HEK293 (cell line): Measurements from ENCODE around the gene TRMT61A.
A peak's percentile ranks its signal among the peaks of the same experiment; 100 is the strongest.

Experiments used
- FEZF1 ChIP-seq: fragments of 450-650 bp; formaldehyde crosslinking; IDR thresholded peaks from 2 replicates; pipeline ENCODE4 v1.5.1; 2016; ENCODE audit warnings: missing biosample characterization, missing genetic modification characterization
- KLF10 ChIP-seq: fragments of 450-650 bp; IDR thresholded peaks from 2 replicates; pipeline ENCODE4 v1.5.1; 2018; ENCODE audit warnings: missing biosample characterization, mild to moderate bottlenecking, missing genetic modification characterization
- KLF16 ChIP-seq: fragments of 450-650 bp; formaldehyde crosslinking; IDR thresholded peaks from 2 replicates; pipeline ENCODE4 v1.5.1; 2017; ENCODE audit warnings: missing biosample characterization, missing genetic modification characterization
- MYNN ChIP-seq: fragments of 450-650 bp; formaldehyde crosslinking; IDR thresholded peaks from 2 replicates; pipeline ENCODE4 v1.5.1; 2016; ENCODE audit warnings: missing biosample characterization, missing genetic modification characterization, borderline replicate concordance
- PRDM10 ChIP-seq: fragments of 450-650 bp; formaldehyde crosslinking; IDR thresholded peaks from 2 replicates; pipeline ENCODE4 v1.5.1; 2016; ENCODE audit warnings: missing biosample characterization, missing genetic modification characterization
- PRDM4 ChIP-seq: fragments of 450-650 bp; formaldehyde crosslinking; IDR thresholded peaks from 2 replicates; pipeline ENCODE4 v1.5.1; 2017; ENCODE audit warnings: missing biosample characterization, missing genetic modification characterization
- SCRT2 ChIP-seq: fragments of 450-650 bp; formaldehyde crosslinking; IDR thresholded peaks from 2 replicates; pipeline ENCODE4 v1.5.1; 2016; ENCODE audit warnings: missing biosample characterization, missing genetic modification characterization
- SP2 ChIP-seq: fragments of 450-650 bp; formaldehyde crosslinking; IDR thresholded peaks from 2 replicates; pipeline ENCODE4 v1.5.1; 2016; ENCODE audit warnings: missing biosample characterization, missing genetic modification characterization
- SP3 ChIP-seq: fragments of 450-650 bp; formaldehyde crosslinking; IDR thresholded peaks from 2 replicates; pipeline ENCODE4 v1.5.1; 2016; ENCODE audit warnings: missing biosample characterization, missing genetic modification characterization
- SP7 ChIP-seq: fragments of 450-650 bp; formaldehyde crosslinking; IDR thresholded peaks from 2 replicates; pipeline ENCODE4 v1.5.1; 2016; ENCODE audit warnings: missing biosample characterization, missing genetic modification characterization
- ZEB2 ChIP-seq: fragments of 450-650 bp; formaldehyde crosslinking; IDR thresholded peaks from 2 replicates; pipeline ENCODE4 v1.5.1; 2016; ENCODE audit warnings: missing biosample characterization, missing genetic modification characterization
- ZNF10 ChIP-seq: fragments of 450-650 bp; formaldehyde crosslinking; IDR thresholded peaks from 2 replicates; pipeline ENCODE4 v1.5.1; 2017; ENCODE audit warnings: missing biosample characterization, missing genetic modification characterization
- ZNF146 ChIP-seq: fragments of 450-650 bp; formaldehyde crosslinking; IDR thresholded peaks from 2 replicates; pipeline ENCODE4 v1.5.1; 2016; ENCODE audit warnings: missing biosample characterization, missing genetic modification characterization
- ZNF157 ChIP-seq: fragments of 450-650 bp; formaldehyde crosslinking; IDR thresholded peaks from 2 replicates; pipeline ENCODE4 v1.5.1; 2016; ENCODE audit warnings: missing biosample characterization, missing genetic modification characterization
- ZNF184 ChIP-seq: fragments of 450-650 bp; IDR thresholded peaks from 2 replicates; pipeline ENCODE4 v1.5.1; 2018; ENCODE audit warnings: missing biosample characterization, mild to moderate bottlenecking, missing genetic modification characterization
- ZNF202 ChIP-seq: fragments of 450-650 bp; formaldehyde crosslinking; IDR thresholded peaks from 2 replicates; pipeline ENCODE4 v1.5.1; 2016; ENCODE audit warnings: missing biosample characterization, missing genetic modification characterization, borderline replicate concordance
- ZNF211 ChIP-seq: fragments of 450-650 bp; formaldehyde crosslinking; IDR thresholded peaks from 2 replicates; pipeline ENCODE4 v1.5.1; 2016; ENCODE audit warnings: low read depth, missing biosample characterization, missing genetic modification characterization
- ZNF23 ChIP-seq: fragments of 450-650 bp; formaldehyde crosslinking; IDR thresholded peaks from 2 replicates; pipeline ENCODE4 v1.5.1; 2016; ENCODE audit warnings: missing biosample characterization, missing genetic modification characterization, borderline replicate concordance
- ZNF266 ChIP-seq: fragments of 450-650 bp; formaldehyde crosslinking; IDR thresholded peaks from 2 replicates; pipeline ENCODE4 v1.5.1; 2016; ENCODE audit warnings: missing biosample characterization, missing genetic modification characterization, low read depth
- ZNF274 ChIP-seq, 2 experiments: fragments of 200-500 bp in 1 of 2; fragments of 450-650 bp in 1 of 2; sonication (Bioruptor generic) in 1 of 2; formaldehyde crosslinking in 1 of 2; IDR thresholded peaks; 2 replicates each; pipeline versions ENCODE4 v1.5.1 to v1.6.1; 2014 to 2016; ENCODE audit warnings: borderline replicate concordance in 1 of 2, inconsistent platforms in 1 of 2, low read length in 1 of 2, missing biosample characterization in 1 of 2, missing genetic modification characterization in 1 of 2
- ZNF48 ChIP-seq: fragments of 450-650 bp; formaldehyde crosslinking; IDR thresholded peaks from 2 replicates; pipeline ENCODE4 v1.5.1; 2016; ENCODE audit warnings: missing biosample characterization, missing genetic modification characterization
- ZNF510 ChIP-seq: fragments of 450-650 bp; formaldehyde crosslinking; IDR thresholded peaks from 2 replicates; pipeline ENCODE4 v1.5.1; 2018; ENCODE audit warnings: mild to moderate bottlenecking, missing genetic modification characterization, missing biosample characterization; ENCODE audit not compliant: insufficient replicate concordance
- ZNF514 ChIP-seq: fragments of 450-650 bp; formaldehyde crosslinking; IDR thresholded peaks from 2 replicates; pipeline ENCODE4 v1.5.1; 2016; ENCODE audit warnings: missing biosample characterization, missing genetic modification characterization
- ZNF521 ChIP-seq: fragments of 450-650 bp; formaldehyde crosslinking; IDR thresholded peaks from 2 replicates; pipeline ENCODE4 v1.5.1; 2017; ENCODE audit warnings: missing biosample characterization, mild to moderate bottlenecking, missing genetic modification characterization
- ZNF544 ChIP-seq: fragments of 450-650 bp; formaldehyde crosslinking; IDR thresholded peaks from 2 replicates; pipeline ENCODE4 v1.5.0; 2017; ENCODE audit warnings: missing biosample characterization, missing genetic modification characterization
- ZNF660 ChIP-seq: fragments of 450-650 bp; IDR thresholded peaks from 2 replicates; pipeline ENCODE4 v1.5.1; 2018; ENCODE audit warnings: missing biosample characterization, mild to moderate bottlenecking, missing genetic modification characterization
- ZNF791 ChIP-seq: fragments of 450-650 bp; formaldehyde crosslinking; IDR thresholded peaks from 2 replicates; pipeline ENCODE4 v1.5.1; 2016; ENCODE audit warnings: missing biosample characterization, missing genetic modification characterization
- ZNF830 ChIP-seq: fragments of 450-650 bp; IDR thresholded peaks from 2 replicates; pipeline ENCODE4 v1.5.0; 2018; ENCODE audit warnings: missing biosample characterization, missing genetic modification characterization, low read depth, mild to moderate bottlenecking, moderate library complexity
- ZNF837 ChIP-seq: fragments of 450-650 bp; formaldehyde crosslinking; IDR thresholded peaks from 2 replicates; pipeline ENCODE4 v1.5.1; 2016; ENCODE audit warnings: missing biosample characterization, missing genetic modification characterization
- TF ChIP-seq, protein P1 (sequence below): fragments of 450-650 bp; formaldehyde crosslinking; IDR thresholded peaks from 2 replicates; pipeline ENCODE4 v1.5.1; 2016; ENCODE audit warnings: missing biosample characterization, missing genetic modification characterization, borderline replicate concordance
- TF ChIP-seq, protein P2 (sequence below): fragments of 450-650 bp; formaldehyde crosslinking; IDR thresholded peaks from 2 replicates; pipeline ENCODE4 v1.5.1; 2017; ENCODE audit warnings: missing biosample characterization, missing genetic modification characterization
- TF ChIP-seq, protein P3 (sequence below): fragments of 450-650 bp; IDR thresholded peaks from 2 replicates; pipeline ENCODE4 v1.5.1; 2018; ENCODE audit warnings: missing biosample characterization, missing genetic modification characterization

Gene TRMT61A

GRCh38 chr14:103483600-103483999, 45.4 kb upstream of the TRMT61A start (continued):
- TF ChIP-seq PRDM10 (peak; percentile 52), ZNF48 (tag by site-specific recombination) (no peak), ZNF660 (tag by site-specific recombination) (peak; percentile 74; the same call in 1 of the 2 replicates), ZNF544 (tag by site-specific recombination) (no peak), ZNF146 (tag by site-specific recombination) (no peak), ZEB2 (tag by site-specific recombination) (no peak), ZNF10 (no peak), KLF10 (tag by site-specific recombination) (no peak), ZNF157 (tag by site-specific recombination) (no peak), KLF16 (tag by site-specific recombination) (no peak), ZNF274 (IDR thresholded peaks at IDR 0.05; ENCODE audit: low read length) (no peak), ZNF274 (tag by site-specific recombination; IDR thresholded peaks at IDR 0.05; ENCODE audit: borderline replicate concordance) (no peak), ZNF184 (tag by site-specific recombination) (no peak), ZNF837 (tag by site-specific recombination) (no peak), ZNF266 (tag by site-specific recombination) (no peak), ZNF23 (tag by site-specific recombination) (no peak), MYNN (tag by site-specific recombination) (no peak), FEZF1 (tag by site-specific recombination) (no peak), ZNF521 (tag by site-specific recombination) (no peak), ZNF202 (tag by site-specific recombination) (no peak), ZNF514 (tag by site-specific recombination) (no peak), ZNF830 (no peak), ZNF791 (tag by site-specific recombination) (no peak), ZNF211 (no peak), SP3 (no peak), SP7 (peak; percentile 77), SP2 (tag by site-specific recombination) (no peak), ZNF510 (no peak), SCRT2 (tag by site-specific recombination) (no peak), PRDM4 (tag by site-specific recombination) (no peak)
- TF ChIP-seq, protein P1, sequence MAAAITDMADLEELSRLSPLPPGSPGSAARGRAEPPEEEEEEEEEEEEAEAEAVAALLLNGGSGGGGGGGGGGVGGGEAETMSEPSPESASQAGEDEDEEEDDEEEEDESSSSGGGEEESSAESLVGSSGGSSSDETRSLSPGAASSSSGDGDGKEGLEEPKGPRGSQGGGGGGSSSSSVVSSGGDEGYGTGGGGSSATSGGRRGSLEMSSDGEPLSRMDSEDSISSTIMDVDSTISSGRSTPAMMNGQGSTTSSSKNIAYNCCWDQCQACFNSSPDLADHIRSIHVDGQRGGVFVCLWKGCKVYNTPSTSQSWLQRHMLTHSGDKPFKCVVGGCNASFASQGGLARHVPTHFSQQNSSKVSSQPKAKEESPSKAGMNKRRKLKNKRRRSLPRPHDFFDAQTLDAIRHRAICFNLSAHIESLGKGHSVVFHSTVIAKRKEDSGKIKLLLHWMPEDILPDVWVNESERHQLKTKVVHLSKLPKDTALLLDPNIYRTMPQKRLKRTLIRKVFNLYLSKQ (tag by site-specific recombination) = no peak
- TF ChIP-seq, protein P2, sequence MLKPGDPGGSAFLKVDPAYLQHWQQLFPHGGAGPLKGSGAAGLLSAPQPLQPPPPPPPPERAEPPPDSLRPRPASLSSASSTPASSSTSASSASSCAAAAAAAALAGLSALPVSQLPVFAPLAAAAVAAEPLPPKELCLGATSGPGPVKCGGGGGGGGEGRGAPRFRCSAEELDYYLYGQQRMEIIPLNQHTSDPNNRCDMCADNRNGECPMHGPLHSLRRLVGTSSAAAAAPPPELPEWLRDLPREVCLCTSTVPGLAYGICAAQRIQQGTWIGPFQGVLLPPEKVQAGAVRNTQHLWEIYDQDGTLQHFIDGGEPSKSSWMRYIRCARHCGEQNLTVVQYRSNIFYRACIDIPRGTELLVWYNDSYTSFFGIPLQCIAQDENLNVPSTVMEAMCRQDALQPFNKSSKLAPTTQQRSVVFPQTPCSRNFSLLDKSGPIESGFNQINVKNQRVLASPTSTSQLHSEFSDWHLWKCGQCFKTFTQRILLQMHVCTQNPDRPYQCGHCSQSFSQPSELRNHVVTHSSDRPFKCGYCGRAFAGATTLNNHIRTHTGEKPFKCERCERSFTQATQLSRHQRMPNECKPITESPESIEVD (tag by site-specific recombination) = peak; percentile 53; the same call in 1 of the 2 replicates
- TF ChIP-seq, protein P3, sequence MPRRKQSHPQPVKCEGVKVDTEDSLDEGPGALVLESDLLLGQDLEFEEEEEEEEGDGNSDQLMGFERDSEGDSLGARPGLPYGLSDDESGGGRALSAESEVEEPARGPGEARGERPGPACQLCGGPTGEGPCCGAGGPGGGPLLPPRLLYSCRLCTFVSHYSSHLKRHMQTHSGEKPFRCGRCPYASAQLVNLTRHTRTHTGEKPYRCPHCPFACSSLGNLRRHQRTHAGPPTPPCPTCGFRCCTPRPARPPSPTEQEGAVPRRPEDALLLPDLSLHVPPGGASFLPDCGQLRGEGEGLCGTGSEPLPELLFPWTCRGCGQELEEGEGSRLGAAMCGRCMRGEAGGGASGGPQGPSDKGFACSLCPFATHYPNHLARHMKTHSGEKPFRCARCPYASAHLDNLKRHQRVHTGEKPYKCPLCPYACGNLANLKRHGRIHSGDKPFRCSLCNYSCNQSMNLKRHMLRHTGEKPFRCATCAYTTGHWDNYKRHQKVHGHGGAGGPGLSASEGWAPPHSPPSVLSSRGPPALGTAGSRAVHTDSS (tag by site-specific recombination) = no peak
